Mesenteric fat pad (tissue), 1 donor: ENCODE results near the gene NOBOX. TPM values are rescaled to one million over a fixed set of nuclear protein-coding genes. Genes with fewer than 3 reads are reported as not detected.
"Not testable (repeated sequence)": the region's sequence is repeated elsewhere in the genome, so short reads cannot be mapped to it uniquely, and the experiment has no call there.

Experiments used
- DNase-seq: peaks from one replicate; pipeline ENCODE4 v3.0.0-alpha.2; 2020; ENCODE audit warnings: low spot score
- total RNA-seq: library from RNA; stranded (reverse); fragmentation: NEBNext Ultra II Directional; extraction: Animal tissue kit (Norgen Biotek cat#: 25700); gene quantifications from one replicate; pipeline ENCODE4 v1.2.1, GENCODE V29; 2021
- donor health status: DM: yes; HTN: yes; CAD: no.

NOBOX gene
- total RNA-seq, 1 donor from 2014 or later = not detected

- DNase-seq = peak; percentile 62
Measured at GRCh38 chr7:144397086-144397485, 6.4 kb downstream of the NOBOX start.

- DNase-seq = no peak
Measured at GRCh38 chr7:144391823-144392255, 11.7 kb downstream of the NOBOX start.

- DNase-seq = no peak
Measured at GRCh38 chr7:144391014-144391413, 12.5 kb downstream of the NOBOX start.

- no peak for DNase-seq
Measured at GRCh38 chr7:144390481-144390880, 13.0 kb downstream of the NOBOX start.

GRCh38 chr7:144388950-144389349 is 14.5 kb downstream of the NOBOX start:
- DNase-seq = no peak

- DNase-seq = no peak
Measured at GRCh38 chr7:144386741-144387140, 16.8 kb downstream of the NOBOX start.

- no peak for DNase-seq
Measured at GRCh38 chr7:144384555-144385245, 18.8 kb downstream of the NOBOX start.

GRCh38 chr7:144384071-144384470 is 19.4 kb downstream of the NOBOX start:
- no peak for DNase-seq

- no peak for DNase-seq
Measured at GRCh38 chr7:144379776-144380384, 23.6 kb downstream of the NOBOX start.

GRCh38 chr7:144378651-144379050 is 24.8 kb downstream of the NOBOX start:
- no peak for DNase-seq

- not testable (repeated sequence) for DNase-seq
Measured at GRCh38 chr7:144369221-144369620, 34.3 kb downstream of the NOBOX start.

- DNase-seq = not testable (repeated sequence)
Measured at GRCh38 chr7:144367250-144367649, 36.2 kb downstream of the NOBOX start.

- not testable (repeated sequence) for DNase-seq
Measured at GRCh38 chr7:144365523-144365922, 38.0 kb downstream of the NOBOX start.

GRCh38 chr7:144362061-144362460 is 41.4 kb downstream of the NOBOX start:
- DNase-seq = not testable (repeated sequence)

GRCh38 chr7:144356860-144357259 is 46.6 kb downstream of the NOBOX start:
- DNase-seq = not testable (repeated sequence)

- not testable (repeated sequence) for DNase-seq
Measured at GRCh38 chr7:144356185-144356584, 47.3 kb downstream of the NOBOX start.

- DNase-seq = not testable (repeated sequence)
Measured at GRCh38 chr7:144355176-144355822, 48.2 kb downstream of the NOBOX start, which contains the start of gene ARHGEF5. ARHGEF5 (plus strand) TSS chr7:144355402; CDS start chr7:144362670, 7,268 bp downstream.

GRCh38 chr7:144351667-144352066 is 51.8 kb downstream of the NOBOX start:
- DNase-seq = not testable (repeated sequence)

GRCh38 chr7:144348625-144349024 is 54.9 kb downstream of the NOBOX start:
- not testable (repeated sequence) for DNase-seq
